Activated T-cell treated with anti-CD3 and anti-CD28 coated beads, Interleukin-2, amount 50 U/mL, for 72 hours (primary cell): ENCODE measurements around the gene OPCML. TPM values are rescaled to one million over a fixed set of nuclear protein-coding genes. Genes with fewer than 3 reads are reported as not detected.

Experiments used
- ATAC-seq, 2 donors: fragments of 150-1000 bp; cut with Tn5 transposase; replicated peaks in 1 of 2; 2 replicates each; pipeline ENCODE4 v1.10.0; 2021; ENCODE audit warnings: moderate library complexity in 2 of 2, mild to moderate bottlenecking in 1 of 2
- DNase-seq, 2 donors: peaks; one replicate each; pipeline ENCODE4 v3.0.0; 2021 to 2022; ENCODE audit warnings: mixed read lengths in 1 of 2
- H3K27ac Mint-ChIP-seq: one replicate; pipeline ENCODE4 v1.8.0; 2022; ENCODE audit warnings: mild to moderate bottlenecking, moderate library complexity, mixed read lengths
- H3K27me3 Mint-ChIP-seq: one replicate; pipeline ENCODE4 v1.8.0; 2022; ENCODE audit warnings: low read depth, mixed read lengths
- H3K36me3 Mint-ChIP-seq, 2 donors: one replicate each; pipeline ENCODE4 v1.8.0; 2022; ENCODE audit warnings: mixed read lengths in 2 of 2, mild to moderate bottlenecking in 1 of 2; ENCODE audit not compliant: insufficient read depth in 2 of 2
- H3K4me1 Mint-ChIP-seq: one replicate; pipeline ENCODE4 v1.8.0; 2022; ENCODE audit warnings: low read depth, mixed read lengths
- H3K4me3 Mint-ChIP-seq, 2 donors: one replicate each; pipeline ENCODE4 v1.8.0; 2022; ENCODE audit warnings: mild to moderate bottlenecking in 2 of 2, mixed read lengths in 2 of 2, moderate library complexity in 2 of 2
- H3K9me3 Mint-ChIP-seq, 2 donors: one replicate each; pipeline ENCODE4 v1.8.0; 2022; ENCODE audit warnings: mixed read lengths in 2 of 2
- total RNA-seq, 2 donors: library from RNA; stranded (reverse); gene quantifications; one replicate each; pipeline ENCODE4 v1.2.3, GENCODE V29; 2022

Gene OPCML
- total RNA-seq, 2 donors from 2014 or later = not detected

GRCh38 chr11:133235381-133235780, 296.9 kb downstream of the OPCML start:
- Mint-ChIP-seq H3K9me3 (peaks cover 2 to 3% of the 10 kb centered on the region in 2 donors), H3K4me3 (no peak overlapping the region), H3K4me1 (no peaks in the 10 kb centered on the region), H3K27me3 (peaks cover 5% of the 10 kb centered on the region), H3K27ac (no peak overlapping the region), H3K36me3 (no peaks in the 10 kb centered on the region)
- ATAC-seq (no peak), DNase-seq (no peak)

- peaks cover 2 to 3% of the 10 kb centered on the region in 2 donors for H3K9me3 Mint-ChIP-seq
- H3K36me3 Mint-ChIP-seq = no peaks in the 10 kb centered on the region
- no peak overlapping the region for H3K4me3 Mint-ChIP-seq
- DNase-seq (no peak), ATAC-seq (no peak)
- peaks cover 5% of the 10 kb centered on the region for H3K27me3 Mint-ChIP-seq
- no peak overlapping the region for H3K27ac Mint-ChIP-seq
- H3K4me1 Mint-ChIP-seq = no peaks in the 10 kb centered on the region
Observed at GRCh38 chr11:133234883-133235282, 297.4 kb downstream of the OPCML start.

DNA sequence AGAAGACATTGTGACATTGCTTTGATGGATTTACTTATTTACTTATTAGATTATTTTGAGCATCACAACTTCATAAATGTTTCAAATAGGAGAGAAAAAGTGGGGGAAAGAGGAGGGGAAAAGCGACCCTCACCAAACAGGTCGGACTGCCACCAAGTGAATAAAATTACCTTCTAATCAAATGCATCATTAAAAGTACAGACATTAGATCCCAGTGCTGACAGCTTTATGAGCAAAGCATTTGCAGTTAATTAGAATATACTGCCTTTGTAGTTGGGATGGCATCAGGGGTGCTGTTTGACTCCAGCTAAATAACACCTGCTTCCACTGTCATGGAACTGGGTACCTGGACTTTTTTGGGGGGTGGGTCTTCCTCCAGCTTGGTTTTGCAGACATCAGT, 299.6 kb downstream of the OPCML start:
- no peak for ATAC-seq
- H3K27me3 Mint-ChIP-seq = peaks cover 5% of the 10 kb centered on the region
- H3K36me3 Mint-ChIP-seq = no peaks in the 10 kb centered on the region
- no peak overlapping the region for H3K4me3 Mint-ChIP-seq
- H3K27ac Mint-ChIP-seq = no peak overlapping the region
- DNase-seq = no peak
- H3K4me1 Mint-ChIP-seq = no peaks in the 10 kb centered on the region
- peaks cover 2 to 3% of the 10 kb centered on the region in 2 donors for H3K9me3 Mint-ChIP-seq

DNA sequence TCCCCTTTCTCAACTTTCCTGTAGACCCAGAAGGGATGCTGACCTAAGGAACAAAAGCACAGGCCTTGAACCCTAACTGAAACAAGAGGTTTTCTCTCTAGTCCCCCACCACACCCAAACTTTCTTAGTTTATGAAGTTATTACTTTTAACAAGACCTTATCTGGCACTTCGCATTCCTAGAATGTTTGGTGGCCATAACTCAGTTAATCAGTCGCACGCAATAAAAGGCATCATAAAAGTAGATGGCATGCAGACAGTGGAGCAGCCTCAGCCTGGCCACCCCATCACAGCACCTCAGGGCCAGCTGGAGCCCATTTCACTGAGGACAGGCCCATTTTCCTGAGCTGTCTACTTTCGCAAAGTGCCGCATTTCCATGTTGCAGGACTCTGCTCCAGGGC, 301.9 kb downstream of the OPCML start:
- H3K4me1 Mint-ChIP-seq = no peaks in the 10 kb centered on the region
- H3K9me3 Mint-ChIP-seq = peaks cover 0 to 3% of the 10 kb centered on the region in 2 donors
- peaks cover 5% of the 10 kb centered on the region for H3K27me3 Mint-ChIP-seq
- ATAC-seq (no peak), DNase-seq (no peak)
- no peak overlapping the region for H3K27ac Mint-ChIP-seq
- no peak overlapping the region for H3K4me3 Mint-ChIP-seq
- H3K36me3 Mint-ChIP-seq = no peaks in the 10 kb centered on the region

DNA sequence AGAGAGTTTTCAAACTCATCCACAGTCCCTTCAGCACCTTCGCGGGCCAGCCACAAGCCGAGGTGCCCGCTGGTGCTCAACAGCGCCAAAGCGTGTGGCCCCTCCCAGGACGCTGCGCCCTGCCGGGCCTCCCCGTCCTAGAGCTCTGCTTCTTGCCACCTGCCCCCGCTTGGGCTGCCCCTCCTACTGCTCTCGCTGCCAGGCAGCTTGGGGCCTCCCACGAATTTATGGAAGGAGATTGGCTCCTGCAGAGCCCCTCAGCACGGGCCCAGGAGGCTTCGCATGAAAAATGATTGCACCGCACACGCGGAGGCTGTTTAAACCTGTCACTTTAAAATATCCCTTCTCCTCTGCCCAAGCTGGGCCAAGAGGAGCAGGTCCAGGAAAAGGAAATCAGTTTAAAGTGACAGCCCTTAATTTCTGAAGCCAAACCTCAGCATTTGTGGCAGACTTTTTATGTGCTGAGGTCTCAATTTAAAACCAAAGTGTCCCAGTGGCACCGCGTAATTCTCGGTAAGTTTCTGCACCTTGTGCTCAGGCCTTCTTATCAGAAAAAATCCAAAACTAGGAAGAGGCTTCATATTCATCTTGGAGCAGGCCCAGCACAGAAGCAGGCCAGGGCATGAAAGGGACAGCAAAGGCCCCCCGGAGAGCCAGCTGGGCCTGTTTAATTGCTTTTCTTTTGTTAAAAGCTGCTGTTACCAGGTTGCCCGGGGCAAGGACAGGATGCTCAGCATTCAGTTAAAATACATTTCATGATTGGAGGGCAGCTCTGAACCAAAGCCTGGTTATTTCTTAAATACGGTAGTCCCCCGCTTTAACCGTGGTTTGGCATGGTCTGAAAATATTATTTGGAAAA, 303.6 kb downstream of the OPCML start:
- ATAC-seq = no peak
- Mint-ChIP-seq H3K4me3 (no peak overlapping the region), H3K27ac (no peak overlapping the region), H3K27me3 (peaks cover 5% of the 10 kb centered on the region), H3K4me1 (no peaks in the 10 kb centered on the region), H3K36me3 (no peaks in the 10 kb centered on the region), H3K9me3 (peaks cover 0 to 3% of the 10 kb centered on the region in 2 donors)
- no peak for DNase-seq

DNA sequence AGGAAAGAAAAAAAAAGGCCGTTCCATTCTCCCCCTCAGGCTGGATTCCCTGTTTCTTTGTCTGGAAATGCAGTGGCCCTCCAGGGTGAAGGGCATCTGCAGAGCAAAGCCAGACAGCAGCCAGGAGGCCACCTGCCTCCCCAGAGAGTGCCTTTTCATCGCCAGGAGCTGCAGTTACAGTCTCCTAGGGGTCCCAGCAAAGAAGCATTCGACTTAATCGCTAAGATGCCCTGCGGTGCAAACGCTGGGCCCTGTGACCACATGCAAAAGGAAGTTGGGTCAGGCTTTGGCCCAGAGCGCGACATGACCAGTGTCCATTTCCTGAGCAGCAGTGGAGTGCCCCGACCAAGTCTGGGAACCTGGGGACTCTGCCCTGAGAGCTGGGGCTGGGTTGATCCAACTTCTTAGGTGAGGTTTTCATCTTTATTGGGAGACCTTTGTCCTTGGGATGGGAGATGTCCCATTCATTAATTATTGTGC, 304.6 kb downstream of the OPCML start:
- H3K4me1 Mint-ChIP-seq = no peaks in the 10 kb centered on the region
- no peak overlapping the region for H3K27ac Mint-ChIP-seq
- DNase-seq = no peak
- no peaks in the 10 kb centered on the region for H3K36me3 Mint-ChIP-seq
- ATAC-seq = no peak
- no peak overlapping the region for H3K4me3 Mint-ChIP-seq
- peaks cover 0 to 3% of the 10 kb centered on the region in 2 donors for H3K9me3 Mint-ChIP-seq
- peaks cover 5% of the 10 kb centered on the region for H3K27me3 Mint-ChIP-seq

DNA sequence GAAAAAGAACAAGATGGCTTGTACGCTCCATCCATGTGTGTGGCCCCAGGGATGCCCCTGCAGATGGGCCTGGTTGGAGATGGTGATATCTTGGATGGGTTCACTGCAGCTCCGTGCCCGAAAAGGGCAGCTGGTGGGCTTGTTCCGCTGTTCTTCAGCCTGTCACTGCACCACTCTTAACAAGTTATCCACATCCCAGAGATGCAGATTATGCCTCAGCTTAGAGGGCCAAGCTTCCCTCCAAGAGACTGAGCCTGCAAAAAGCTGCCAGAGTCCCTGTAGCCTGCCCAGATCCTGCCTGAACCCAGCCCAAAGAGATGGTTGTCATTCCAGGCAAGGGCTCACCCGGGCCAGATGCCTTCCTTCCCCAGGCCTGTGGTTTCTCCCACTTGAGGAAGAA, 308.0 kb downstream of the OPCML start:
- Mint-ChIP-seq H3K27me3 (no peaks in the 10 kb centered on the region), H3K9me3 (no peaks in the 10 kb centered on the region), H3K4me3 (no peak overlapping the region), H3K36me3 (no peaks in the 10 kb centered on the region), H3K27ac (no peak overlapping the region), H3K4me1 (no peaks in the 10 kb centered on the region)
- no peak for DNase-seq
- ATAC-seq = no peak

DNA sequence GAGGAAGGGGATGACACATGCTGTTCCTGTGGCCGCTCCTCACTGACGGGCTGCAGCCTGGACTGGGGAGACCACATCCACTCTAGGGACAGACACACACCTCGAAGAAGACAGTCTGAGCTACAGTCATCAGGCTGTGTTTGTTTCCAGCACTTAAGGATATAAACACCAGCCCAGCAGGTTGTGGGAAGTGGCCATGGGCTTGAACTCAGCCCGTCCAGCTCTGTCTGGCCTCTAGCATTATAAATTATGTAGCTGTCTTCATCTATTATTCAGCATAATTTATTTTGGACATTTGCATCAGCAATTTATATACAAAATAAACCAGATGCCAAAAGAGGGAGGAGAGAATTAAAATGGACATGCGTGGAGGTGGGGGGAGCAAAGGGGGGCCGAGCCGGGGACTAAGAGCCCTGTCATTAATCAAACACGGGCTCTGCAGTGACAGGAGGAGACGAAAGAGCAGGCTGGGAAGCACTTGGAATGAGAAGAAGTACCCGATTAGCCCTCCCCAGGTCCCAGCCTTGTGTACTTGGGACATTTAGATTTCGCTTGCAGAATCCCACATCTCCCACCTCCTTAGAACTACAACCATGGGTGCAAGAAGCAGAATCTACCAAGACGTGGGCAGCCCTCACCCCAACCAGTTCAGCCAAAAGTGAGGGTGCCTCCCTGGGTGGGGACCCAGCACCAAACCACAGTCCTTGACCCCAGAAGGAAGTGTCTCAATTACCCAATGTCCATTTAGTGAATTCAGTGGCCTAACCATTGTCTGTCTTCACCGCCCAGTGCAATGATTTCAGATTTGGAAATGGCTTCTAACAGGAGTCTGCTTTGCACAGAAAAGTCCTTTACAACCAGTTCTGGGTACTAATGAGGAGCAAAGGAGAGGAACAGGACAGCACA, 309.6 kb downstream of the OPCML start:
- no peaks in the 10 kb centered on the region for H3K4me1 Mint-ChIP-seq
- peaks cover 0 to 2% of the 10 kb centered on the region in 2 donors for H3K9me3 Mint-ChIP-seq
- H3K27me3 Mint-ChIP-seq = peaks cover 7% of the 10 kb centered on the region
- ATAC-seq (no peak), DNase-seq (no peak)
- H3K36me3 Mint-ChIP-seq = no peaks in the 10 kb centered on the region
- H3K27ac Mint-ChIP-seq = no peak overlapping the region
- no peak overlapping the region for H3K4me3 Mint-ChIP-seq

- peaks cover 0 to 2% of the 10 kb centered on the region in 2 donors for H3K9me3 Mint-ChIP-seq
- no peak overlapping the region for H3K27ac Mint-ChIP-seq
- DNase-seq (no peak), ATAC-seq (no peak)
- H3K4me3 Mint-ChIP-seq = no peak overlapping the region
- peaks cover 15% of the 10 kb centered on the region for H3K27me3 Mint-ChIP-seq
- no peaks in the 10 kb centered on the region for H3K36me3 Mint-ChIP-seq
- no peaks in the 10 kb centered on the region for H3K4me1 Mint-ChIP-seq
Observed at GRCh38 chr11:133219543-133219942, 312.8 kb downstream of the OPCML start.

- H3K36me3 Mint-ChIP-seq = no peaks in the 10 kb centered on the region
- no peak overlapping the region for H3K4me3 Mint-ChIP-seq
- ATAC-seq = no peak
- peaks cover 15% of the 10 kb centered on the region for H3K27me3 Mint-ChIP-seq
- H3K27ac Mint-ChIP-seq = no peak overlapping the region
- no peaks in the 10 kb centered on the region for H3K4me1 Mint-ChIP-seq
- DNase-seq = no peak
- H3K9me3 Mint-ChIP-seq = peaks cover 0 to 4% of the 10 kb centered on the region in 2 donors
Observed at GRCh38 chr11:133216813-133217212, 315.5 kb downstream of the OPCML start.

GRCh38 chr11:133215596-133216230, 316.6 kb downstream of the OPCML start:
- Mint-ChIP-seq H3K27ac (no peak overlapping the region), H3K4me1 (no peaks in the 10 kb centered on the region), H3K4me3 (no peak overlapping the region), H3K9me3 (peaks cover 0 to 4% of the 10 kb centered on the region in 2 donors), H3K36me3 (no peaks in the 10 kb centered on the region), H3K27me3 (peaks cover 15% of the 10 kb centered on the region)
- no peak for DNase-seq
- ATAC-seq = no peak

- Mint-ChIP-seq H3K9me3 (peaks cover 0 to 4% of the 10 kb centered on the region in 2 donors), H3K4me1 (no peaks in the 10 kb centered on the region), H3K36me3 (no peaks in the 10 kb centered on the region), H3K27me3 (peaks cover 15% of the 10 kb centered on the region), H3K4me3 (no peak overlapping the region), H3K27ac (no peak overlapping the region)
- DNase-seq = no peak
- ATAC-seq = no peak
Observed at GRCh38 chr11:133214646-133215045, 317.7 kb downstream of the OPCML start.

GRCh38 chr11:133212201-133212600, 320.1 kb downstream of the OPCML start:
- Mint-ChIP-seq H3K4me3 (no peak overlapping the region), H3K9me3 (peaks cover 0 to 5% of the 10 kb centered on the region in 2 donors), H3K36me3 (no peaks in the 10 kb centered on the region), H3K27ac (no peak overlapping the region), H3K27me3 (peaks cover 5% of the 10 kb centered on the region), H3K4me1 (no peaks in the 10 kb centered on the region)
- ATAC-seq (no peak), DNase-seq (no peak)
